Astrocyte of the hippocampus (primary cell): ENCODE data around the gene TECTB.

Source experiments
- DNase-seq: peaks from one replicate; pipeline ENCODE4 v3.0.0; 2011; ENCODE audit warnings: low read depth, low spot score

TECTB gene

GRCh38 chr10:112307358-112308124, 24.3 kb downstream of the TECTB start:
- peak; percentile 77 for DNase-seq

- DNase-seq, result no peak
These were observed 24.9 kb downstream of the TECTB start for GRCh38 chr10:112308125-112308502.

- no peak for DNase-seq
These were observed 28.3 kb downstream of the TECTB start for GRCh38 chr10:112311481-112311880.

- no peak for DNase-seq
These were observed 30.0 kb downstream of the TECTB start for GRCh38 chr10:112313234-112313633.

GRCh38 chr10:112313911-112314310, 30.7 kb downstream of the TECTB start:
- no peak for DNase-seq

GRCh38 chr10:112314822-112315474, 31.7 kb downstream of the TECTB start:
- peak; percentile 89 for DNase-seq

- DNase-seq, result no peak
These were observed 44.5 kb downstream of the TECTB start for GRCh38 chr10:112327678-112328077.

GRCh38 chr10:112330162-112330561, 47.0 kb downstream of the TECTB start:
- no peak for DNase-seq

- DNase-seq, result no peak
These were observed 47.5 kb downstream of the TECTB start for GRCh38 chr10:112330607-112331160.

- DNase-seq, result no peak
These were observed 48.8 kb downstream of the TECTB start for GRCh38 chr10:112332022-112332421.

- DNase-seq, result peak; percentile 18
These were observed 49.5 kb downstream of the TECTB start for GRCh38 chr10:112332509-112333228.

- DNase-seq, result no peak
These were observed 50.3 kb downstream of the TECTB start for GRCh38 chr10:112333452-112333851.

GRCh38 chr10:112335111-112335867, 52.1 kb downstream of the TECTB start:
- no peak for DNase-seq

GRCh38 chr10:112335868-112336265, 52.7 kb downstream of the TECTB start:
- DNase-seq, result no peak

GRCh38 chr10:112336556-112337201, 53.5 kb downstream of the TECTB start:
- peak; percentile 7 for DNase-seq

- no peak for DNase-seq
These were observed 55.8 kb downstream of the TECTB start for GRCh38 chr10:112338957-112339356.

- DNase-seq, result no peak
These were observed 57.4 kb downstream of the TECTB start for GRCh38 chr10:112340601-112341000.

GRCh38 chr10:112343056-112343806, 60.0 kb downstream of the TECTB start:
- no peak for DNase-seq

GRCh38 chr10:112344261-112344660, 61.1 kb downstream of the TECTB start:
- peak; percentile 9 for DNase-seq

GRCh38 chr10:112345202-112345601, 62.0 kb downstream of the TECTB start:
- DNase-seq, result no peak
